GM12872 (cell line): ENCODE measurements around the gene LHPP.

Experiments used
- CTCF ChIP-seq: IDR thresholded peaks from 3 replicates; pipeline ENCODE4 v1.5.1; 2011; ENCODE audit warnings: low read depth, mild to moderate bottlenecking, low read length, moderate library complexity; ENCODE audit not compliant: insufficient read depth

LHPP gene

DNA sequence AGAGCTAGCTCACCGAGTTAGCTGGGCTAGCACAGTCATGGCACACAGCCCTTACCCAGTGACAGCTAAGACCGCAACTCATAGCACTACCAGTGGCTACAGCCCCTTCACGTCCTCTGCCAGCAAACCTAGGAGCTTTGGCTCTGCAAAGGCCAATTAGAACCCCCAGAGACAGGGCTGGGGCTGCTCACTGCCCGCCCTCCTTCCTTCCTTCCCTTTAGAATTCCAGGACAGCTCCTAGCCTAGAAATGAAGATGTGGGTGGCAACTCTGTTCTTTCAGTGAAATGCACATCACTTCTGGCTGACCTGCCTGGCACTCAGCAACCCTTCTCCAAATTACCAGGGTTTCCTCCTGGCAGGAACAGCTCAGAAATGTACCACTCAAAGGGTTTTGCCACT is 182.6 kb downstream of the LHPP start:
- TF ChIP-seq CTCF: no peak

- peak; percentile 25; the same call in 2 of the 3 replicates for TF ChIP-seq CTCF
Measured at GRCh38 chr10:124644771-124645415, 183.3 kb downstream of the LHPP start.

GRCh38 chr10:124645467-124646095 is 184.0 kb downstream of the LHPP start:
- no peak for TF ChIP-seq CTCF

DNA sequence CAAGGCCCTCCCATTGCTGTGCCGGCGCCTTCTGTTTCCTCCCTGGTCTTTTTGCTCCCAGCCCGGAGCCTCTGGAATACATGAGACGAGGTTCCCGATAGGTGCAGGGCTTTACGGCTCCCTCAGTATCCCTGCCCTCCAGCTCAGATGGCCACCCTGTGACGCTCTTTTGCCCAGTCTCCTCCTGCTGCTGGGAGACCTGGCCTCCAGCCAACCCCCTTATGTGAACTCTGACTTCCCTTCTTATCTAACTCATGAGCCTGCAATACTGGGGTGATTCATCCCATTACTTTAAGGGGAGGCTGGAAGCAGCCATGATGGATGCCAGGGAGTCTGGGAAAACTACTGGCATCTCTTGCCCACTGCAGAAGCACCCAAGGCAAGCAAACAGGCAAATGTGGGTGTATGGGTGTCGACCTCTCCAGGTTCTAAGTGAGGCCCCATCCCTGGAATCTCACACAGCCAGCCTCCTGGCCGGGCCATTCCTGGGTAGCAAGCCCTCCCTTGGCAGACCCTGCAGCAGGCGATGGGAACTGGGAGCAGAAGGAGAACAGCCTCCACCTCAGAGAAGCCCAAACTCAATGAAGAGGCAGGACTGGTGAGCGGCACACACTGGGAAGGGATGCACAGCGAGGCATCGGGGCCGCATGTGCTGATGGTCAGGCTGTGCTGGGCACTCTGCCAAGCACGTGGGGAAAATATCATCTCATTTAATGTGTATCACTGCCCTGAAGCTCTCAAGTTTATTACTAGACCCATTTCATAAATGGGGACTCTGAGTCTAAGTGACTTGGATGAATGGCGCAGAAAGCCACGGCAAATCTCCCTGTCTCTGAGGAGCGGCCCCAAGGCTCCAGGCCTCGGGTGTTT is 185.1 kb downstream of the LHPP start:
- no peak for TF ChIP-seq CTCF

DNA sequence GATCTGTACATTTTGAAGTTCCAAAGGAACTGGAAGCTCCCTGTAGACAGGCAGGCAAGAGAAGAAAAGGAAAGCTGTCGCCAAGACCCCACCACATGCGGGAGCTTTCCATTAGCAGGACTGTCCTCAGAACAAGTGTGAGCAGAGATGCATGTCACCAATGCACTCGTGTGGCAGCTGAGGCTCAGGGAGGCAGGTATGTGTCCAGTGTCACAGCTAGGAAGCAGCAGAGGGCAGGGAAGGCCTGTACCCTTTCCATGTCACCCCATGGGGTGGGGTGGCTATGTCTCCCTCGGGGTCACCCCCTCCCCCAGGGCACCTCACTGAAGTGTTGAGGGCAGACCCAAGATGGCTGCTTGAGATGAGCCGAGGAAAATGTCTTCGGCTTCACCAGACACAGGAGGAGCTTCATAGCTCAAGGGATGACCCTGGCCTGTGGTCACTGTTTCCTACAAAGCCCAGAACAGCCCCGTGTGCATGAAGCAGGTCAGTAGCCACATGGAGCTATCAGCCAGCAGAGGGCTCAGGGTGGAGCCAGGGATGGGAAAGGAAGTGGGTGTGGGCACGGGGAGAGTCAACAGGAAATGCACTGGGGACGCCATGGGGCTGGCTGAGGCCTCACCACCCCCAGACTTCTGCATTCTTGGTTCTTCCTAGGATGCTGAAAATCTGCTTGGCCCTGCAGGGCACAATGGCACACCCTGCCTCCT is 186.0 kb downstream of the LHPP start:
- peak; percentile 52 for TF ChIP-seq CTCF

DNA sequence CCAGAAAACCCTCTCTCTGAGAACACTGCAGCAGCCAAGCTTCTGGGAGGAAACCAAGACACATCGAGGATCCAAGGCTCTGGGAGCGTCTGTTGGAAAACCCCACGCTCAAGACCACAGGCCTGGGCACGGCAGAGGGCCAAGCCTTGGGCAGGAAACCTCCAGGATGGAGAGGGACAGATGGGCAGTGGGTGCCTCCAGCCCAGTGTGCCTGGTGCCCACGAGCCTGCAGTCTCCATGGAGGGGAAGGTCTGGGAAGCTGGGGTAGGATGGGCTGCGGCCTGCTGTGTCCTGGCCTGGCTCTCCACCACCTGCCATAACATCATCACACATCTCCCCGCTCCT is 186.5 kb downstream of the LHPP start:
- no peak for TF ChIP-seq CTCF

- no peak for TF ChIP-seq CTCF
Measured at GRCh38 chr10:124648738-124649137, 187.1 kb downstream of the LHPP start.
